A673 (cell line): ENCODE data around the gene MEAF6.

ENCODE experiments used
- CTCF ChIP-seq: fragments of 300-800, 200-600 bp; sonication (generic); conservative IDR thresholded peaks from 2 replicates; pipeline ENCODE4 v1.5.1; 2017; ENCODE audit warnings: low read depth, mild to moderate bottlenecking, antibody characterized with exemption, low read length, moderate library complexity, mixed read lengths
- EZH2 ChIP-seq: fragments of 200-600 bp; sonication (generic); IDR thresholded peaks from 2 replicates; pipeline ENCODE4 v1.6.1; 2017; ENCODE audit warnings: borderline replicate concordance, low read depth, mild to moderate bottlenecking, mixed read lengths, antibody characterized with exemption, low read length; ENCODE audit not compliant: poor library complexity, severe bottlenecking

- TF ChIP-seq EZH2 (no peak), CTCF (no peak)
Observed at GRCh38 chr1:37480125-37480466, 34.5 kb downstream of the MEAF6 start.
